Putamen (tissue), 1 donor: ENCODE measurements around the gene SUDS3.
"Not testable (repeated sequence)": the region's sequence is repeated elsewhere in the genome, so short reads cannot be mapped to it uniquely, and the experiment has no call there.

Source experiments
- DNase-seq: peaks from one replicate; pipeline ENCODE4 v3.0.0-alpha.2; 2016; ENCODE audit warnings: low spot score

Gene SUDS3

DNA sequence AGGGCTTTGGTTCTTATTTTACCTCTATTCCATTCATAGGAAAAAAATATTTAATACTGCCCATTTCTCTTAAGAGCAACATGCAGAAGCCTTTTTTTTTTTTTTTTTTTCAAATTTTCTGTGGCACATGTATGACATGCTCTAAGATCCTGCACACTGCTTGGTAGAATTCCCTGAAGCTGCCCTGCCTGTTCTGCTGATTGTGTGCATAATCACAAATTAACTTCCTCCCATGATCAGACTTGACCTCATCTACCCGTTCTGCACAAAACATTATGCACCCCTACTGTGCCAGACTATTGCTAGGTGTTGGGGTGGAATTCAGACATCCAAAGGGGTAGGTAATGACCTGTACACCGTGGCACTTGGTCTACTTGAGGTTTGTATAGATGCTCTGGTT is 22.2 kb downstream of the SUDS3 start:
- no peak for DNase-seq

- no peak for DNase-seq
These were observed 22.6 kb downstream of the SUDS3 start for GRCh38 chr12:118398940-118399339.

GRCh38 chr12:118402251-118402650 is 25.9 kb downstream of the SUDS3 start:
- no peak for DNase-seq

DNA sequence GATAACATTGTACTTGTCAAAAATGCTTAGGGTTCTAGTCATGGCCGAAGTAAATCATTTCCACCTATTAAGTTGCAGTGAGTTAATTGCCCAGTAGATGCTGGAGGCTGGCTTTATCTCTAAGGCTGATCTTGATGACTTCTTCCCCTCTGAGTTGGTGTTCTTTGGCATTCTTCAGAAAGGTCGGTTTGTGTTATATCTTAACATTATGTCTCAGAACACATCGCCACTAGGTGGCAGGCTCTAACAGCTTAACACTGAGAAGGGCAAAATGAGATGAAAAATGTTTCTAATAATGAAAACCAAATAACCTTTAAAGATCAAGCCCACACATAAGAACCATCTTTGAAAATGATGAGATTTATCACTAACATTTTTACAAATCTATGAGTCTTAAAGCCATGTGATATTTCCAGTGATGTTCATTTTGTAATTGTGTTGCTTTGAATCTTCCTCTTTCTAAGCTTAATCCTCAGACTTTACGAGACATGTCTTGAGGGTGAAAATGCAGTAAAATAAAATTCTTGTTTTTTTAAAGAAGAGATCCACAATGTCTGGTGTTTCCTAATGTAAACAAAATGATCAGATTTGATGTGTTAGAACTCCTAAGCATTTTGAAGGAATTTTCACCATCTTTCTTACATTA is 28.6 kb downstream of the SUDS3 start:
- DNase-seq, result peak; percentile 58

DNA sequence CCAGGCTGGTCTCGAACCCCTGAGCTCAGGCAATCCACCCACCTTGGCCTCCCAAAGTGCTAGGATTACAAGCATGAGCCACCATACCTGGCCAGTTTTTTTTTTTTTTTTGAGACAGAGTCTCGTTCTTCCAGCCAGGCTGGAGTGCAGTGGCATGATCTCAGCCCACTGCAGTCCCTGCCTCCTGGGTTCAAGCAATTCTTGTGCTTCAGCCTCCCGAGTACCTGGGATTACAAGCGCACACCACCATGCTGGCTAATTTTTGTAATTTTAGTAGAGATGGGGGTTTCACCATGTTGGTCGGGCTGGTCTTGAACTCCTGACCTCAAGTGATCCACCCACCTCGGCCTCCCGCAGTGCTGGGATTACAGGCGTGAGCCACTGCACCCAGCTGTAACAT is 31.9 kb downstream of the SUDS3 start:
- DNase-seq, result not testable (repeated sequence)

DNA sequence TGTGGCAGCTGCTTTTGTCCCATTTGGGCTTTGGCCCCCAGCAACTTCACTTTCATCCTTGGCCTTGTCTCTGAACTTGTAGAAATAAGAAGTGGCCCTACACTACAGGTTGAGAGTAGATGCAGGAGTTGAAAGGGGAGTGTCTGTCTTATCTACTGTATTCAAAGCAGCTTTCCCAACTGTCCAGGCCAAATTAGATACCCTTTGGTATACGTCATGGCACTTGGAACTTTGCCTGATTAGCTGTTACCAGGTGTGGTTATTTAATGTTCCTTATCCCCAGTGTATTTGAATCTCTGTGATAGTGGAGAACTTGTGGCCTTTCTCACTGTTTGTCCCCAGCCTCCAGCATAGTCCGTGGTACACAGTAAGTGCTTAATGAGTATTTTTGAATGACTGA is 33.5 kb downstream of the SUDS3 start:
- no peak for DNase-seq

DNA sequence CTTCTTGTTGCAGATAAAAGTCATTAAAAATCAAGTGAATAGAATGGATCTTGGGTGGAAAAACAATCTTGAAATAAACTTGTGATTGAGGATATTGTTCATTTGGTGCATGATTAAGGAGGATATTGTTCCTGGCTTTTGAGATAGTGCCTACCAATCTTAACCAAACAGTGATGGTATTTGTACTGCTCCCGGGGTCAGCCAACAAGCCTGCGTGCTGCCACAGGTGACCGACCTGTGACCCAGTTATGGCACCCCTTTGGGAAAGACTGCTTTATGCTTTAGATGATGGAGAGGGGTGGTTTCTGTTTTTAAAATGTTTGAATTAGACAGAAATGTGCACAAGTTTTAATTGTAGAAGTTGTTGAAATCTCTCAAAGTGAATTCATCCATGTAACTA is 41.6 kb downstream of the SUDS3 start:
- no peak for DNase-seq

GRCh38 chr12:118418385-118419057 is 42.2 kb downstream of the SUDS3 start:
- DNase-seq, result no peak

DNA sequence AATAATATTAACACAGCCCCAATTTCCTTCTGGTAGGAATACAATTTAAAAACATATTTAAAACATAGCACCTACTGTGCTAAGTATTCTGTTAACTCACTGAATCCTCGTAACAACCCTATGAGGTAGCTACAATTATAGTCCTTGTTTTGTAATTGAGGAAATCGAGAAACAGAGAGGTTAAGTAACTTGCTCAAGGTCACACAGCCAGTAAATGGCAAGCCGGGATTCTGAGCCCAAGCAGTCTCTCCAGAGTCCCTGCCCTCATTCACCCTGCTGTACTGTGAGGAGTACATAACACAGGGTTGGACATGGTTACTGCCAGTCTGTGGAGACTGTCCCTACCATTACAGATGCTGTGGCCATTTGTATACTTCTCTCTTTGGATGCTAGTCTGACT is 44.3 kb downstream of the SUDS3 start:
- DNase-seq, result no peak

- DNase-seq, result no peak
These were observed 48.5 kb downstream of the SUDS3 start for GRCh38 chr12:118424884-118425283.

DNA sequence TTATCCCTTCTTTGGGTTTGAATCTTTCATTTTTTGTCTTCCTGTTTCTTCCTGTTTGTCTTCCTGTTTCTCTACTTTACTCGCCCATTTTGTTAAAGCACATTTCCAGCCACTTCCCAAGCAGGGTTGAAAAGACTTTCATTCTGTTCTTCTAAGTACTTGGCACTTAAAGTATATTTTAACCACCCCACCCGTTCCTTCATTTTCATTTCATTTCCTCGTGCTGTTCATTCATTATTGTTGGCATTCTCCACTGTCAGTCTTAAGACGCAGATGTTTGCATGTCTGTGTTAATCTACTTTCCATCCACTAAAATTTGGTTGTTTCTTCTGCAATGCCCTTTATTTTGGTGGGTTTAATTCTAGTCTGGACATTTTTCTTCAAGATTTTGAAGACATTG is 49.0 kb downstream of the SUDS3 start:
- DNase-seq, result no peak

GRCh38 chr12:118427819-118428218 is 51.5 kb downstream of the SUDS3 start:
- no peak for DNase-seq

- no peak for DNase-seq
These were observed 52.3 kb downstream of the SUDS3 start for GRCh38 chr12:118428643-118429042.

DNA sequence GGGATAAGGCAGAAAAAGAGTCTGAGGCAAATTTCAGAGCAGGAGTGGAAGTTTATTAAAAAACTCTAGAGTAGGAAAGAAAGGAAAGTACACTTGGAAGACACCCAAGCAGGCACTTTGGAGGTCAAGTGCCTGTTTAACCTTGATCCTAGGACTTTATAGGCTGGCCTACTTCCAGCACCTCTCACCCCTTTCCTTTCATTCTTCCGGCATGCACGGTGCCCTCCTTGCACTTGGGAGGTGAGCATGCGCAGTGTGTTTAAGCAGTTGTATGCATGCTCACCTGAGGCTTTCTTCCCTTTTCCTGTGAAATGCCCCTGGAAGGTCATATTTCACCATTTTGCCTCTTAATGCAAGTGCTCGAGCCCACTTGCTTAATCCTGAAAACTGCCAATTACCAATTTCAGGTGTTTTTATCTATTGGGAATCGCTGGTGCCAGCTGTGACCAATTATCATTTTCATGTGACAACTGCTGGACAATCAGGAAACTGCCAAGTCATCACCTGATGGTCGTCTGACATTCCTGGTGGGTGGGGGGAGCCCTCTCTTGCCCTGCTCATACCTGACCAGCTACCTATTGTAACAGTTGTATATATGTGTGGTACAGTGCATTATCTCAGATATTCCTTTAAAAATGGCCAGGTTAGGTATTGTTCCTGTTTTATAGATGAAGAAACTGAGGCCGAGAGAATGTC is 53.5 kb downstream of the SUDS3 start:
- no peak for DNase-seq

DNA sequence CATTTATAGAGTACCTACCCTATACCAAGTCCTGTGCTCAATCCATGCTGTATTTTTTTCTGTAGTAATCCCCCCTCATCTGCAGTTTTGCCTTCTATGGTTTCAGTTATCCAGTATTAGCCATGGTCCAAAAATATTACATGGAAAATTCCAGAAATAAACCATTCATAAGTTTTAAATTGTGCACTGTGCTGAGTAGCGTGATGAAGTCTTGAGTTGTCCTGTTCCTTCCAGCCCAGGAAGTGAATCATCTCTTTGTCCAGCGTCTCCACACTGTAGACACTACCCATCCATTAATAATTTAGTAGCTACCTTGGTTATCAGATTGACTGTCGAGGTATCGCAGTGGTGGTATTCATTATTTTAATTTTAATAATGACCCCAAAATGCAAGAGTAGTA is 54.2 kb downstream of the SUDS3 start:
- no peak for DNase-seq

- no peak for DNase-seq
These were observed 56.6 kb downstream of the SUDS3 start for GRCh38 chr12:118432812-118433545.

- DNase-seq, result no peak
These were observed 59.8 kb downstream of the SUDS3 start for GRCh38 chr12:118436002-118436730.

- DNase-seq, result no peak
These were observed 60.6 kb downstream of the SUDS3 start for GRCh38 chr12:118436986-118437385.

DNA sequence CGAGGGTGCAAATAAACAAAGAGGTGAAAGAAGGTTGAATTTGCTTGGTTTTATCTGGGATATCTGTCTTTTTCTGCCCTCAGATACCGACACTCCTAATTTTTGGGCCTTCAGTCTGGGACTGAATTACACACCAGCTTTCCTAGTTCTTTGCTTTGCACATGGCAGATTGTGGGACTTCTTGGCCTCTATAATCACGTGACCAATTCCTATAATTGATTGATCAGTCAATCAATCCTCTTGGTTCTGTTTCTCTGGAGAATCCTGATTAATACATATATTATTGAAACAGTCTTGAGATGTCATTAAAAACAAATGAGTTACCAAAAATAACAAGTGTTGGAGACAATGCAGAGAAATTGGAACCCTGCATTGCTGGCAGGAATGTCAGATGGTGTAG is 62.7 kb downstream of the SUDS3 start:
- DNase-seq, result no peak

DNA sequence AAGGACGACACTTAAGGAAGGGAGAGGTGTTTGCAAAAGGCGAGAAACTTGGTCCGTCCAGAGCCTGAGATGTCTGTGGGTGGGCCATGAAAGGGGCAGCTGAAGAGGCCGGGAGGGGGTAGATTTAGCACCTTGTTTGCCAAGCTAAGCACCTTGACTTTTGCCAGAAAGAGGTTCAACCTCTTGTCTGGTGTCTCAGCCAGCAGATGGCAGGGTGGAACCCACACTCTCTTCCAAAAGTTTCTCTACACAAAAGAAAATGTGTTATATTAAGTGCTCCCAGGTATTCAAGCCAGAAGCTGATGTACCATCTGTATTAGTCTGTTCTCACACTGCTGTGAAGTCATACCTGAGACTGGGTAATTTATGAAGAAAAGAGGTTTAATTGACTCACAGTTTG is 69.9 kb downstream of the SUDS3 start:
- no peak for DNase-seq

DNA sequence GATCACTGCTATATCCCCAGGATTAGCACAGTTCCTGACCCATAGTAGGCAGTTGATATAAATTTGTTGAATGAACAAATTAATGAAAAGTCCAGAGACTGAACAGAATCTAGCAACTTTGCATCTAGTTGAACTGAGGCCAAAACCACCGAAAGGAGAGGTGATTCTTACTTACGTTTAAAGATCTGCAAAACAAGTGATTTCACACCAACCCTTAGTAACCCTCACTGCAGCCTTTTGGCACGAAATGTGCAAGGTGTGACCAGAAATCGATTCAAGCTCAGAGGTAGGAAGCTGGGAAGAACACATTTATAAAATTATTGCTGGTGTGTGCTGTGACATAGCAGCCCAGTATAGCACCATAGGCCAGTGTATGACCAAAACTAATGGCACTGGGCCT is 70.8 kb downstream of the SUDS3 start:
- DNase-seq, result no peak

DNA sequence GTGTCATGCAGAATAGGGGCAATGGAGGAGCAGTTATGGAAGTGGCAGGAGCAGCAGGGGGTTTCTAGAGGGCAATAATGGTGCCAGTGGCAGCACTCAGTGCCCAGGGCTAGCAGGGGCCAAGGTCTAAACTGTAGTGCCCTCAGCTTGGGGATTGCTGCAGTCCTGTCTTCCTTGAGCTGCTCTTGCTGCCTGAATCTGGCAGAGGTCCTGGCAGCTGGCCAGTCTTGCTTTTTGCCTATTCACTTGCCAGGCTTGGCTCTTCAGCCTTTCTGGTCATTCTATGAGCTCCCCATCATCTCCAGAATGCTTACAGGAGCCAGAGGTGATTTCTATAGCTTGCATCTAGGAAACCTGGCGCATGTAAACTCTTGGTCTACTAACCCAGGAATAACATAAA is 72.0 kb downstream of the SUDS3 start:
- DNase-seq, result no peak
